H1 (cell line): Measurements from ENCODE around the gene FHOD1. TPM values are rescaled to one million over a fixed set of nuclear protein-coding genes. Genes with fewer than 3 reads are reported as not detected.

ENCODE experiments used
- CTCF ChIA-PET: fragments of 300-600 bp; sonication (Branson Sonifier 250); formaldehyde crosslinking; loops from one replicate; lab custom pipeline; 2021; ENCODE audit not compliant: partially characterized antibody; lab: Charles Lee
- POLR2A ChIA-PET: fragments of 300-600 bp; sonication (Branson Sonifier 250); formaldehyde crosslinking; loops from one replicate; lab custom pipeline; 2021; ENCODE audit warnings: inconsistent platforms; ENCODE audit not compliant: partially characterized antibody; lab: Charles Lee
- DNase-seq, 2 experiments: peaks; one replicate each; pipeline versions ENCODE4 v3.0.0 to v3.0.0-alpha.2; 2010 to 2022; ENCODE audit warnings: low spot score in 2 of 2, low read depth in 1 of 2, mixed read lengths in 1 of 2
- FAIRE-seq: peaks from 2 replicates; lab custom pipeline; 2011; peaks lifted over from hg19 to GRCh38; lab: Jason Lieb, UNC
- H2AFZ ChIP-seq: 2 replicates; pipeline ENCODE4 v1.8.1; 2012; ENCODE audit warnings: low read length, inconsistent platforms
- H2AK5ac ChIP-seq: 2 replicates; pipeline ENCODE4 v1.6.1; 2013; ENCODE audit warnings: low read depth, low read length
- H2BK120ac ChIP-seq: replicated peaks from 2 replicates; pipeline ENCODE3; 2013; ENCODE audit warnings: low read depth, low read length, inconsistent platforms
- H2BK12ac ChIP-seq: 2 replicates; pipeline ENCODE4 v1.6.1; 2013; ENCODE audit warnings: low read depth, low read length
- H2BK15ac ChIP-seq: 2 replicates; pipeline ENCODE4 v1.6.1; 2013; ENCODE audit warnings: low read length
- H2BK20ac ChIP-seq: 2 replicates; pipeline ENCODE4 v1.6.1; 2013; ENCODE audit warnings: low read length
- H2BK5ac ChIP-seq: 2 replicates; pipeline ENCODE4 v1.6.1; 2013; ENCODE audit warnings: low read depth, low read length
- H3K14ac ChIP-seq: 2 replicates; pipeline ENCODE4 v1.6.1; 2013; ENCODE audit warnings: inconsistent platforms; ENCODE audit not compliant: insufficient read length
- H3K18ac ChIP-seq: 2 replicates; pipeline ENCODE4 v1.6.1; 2013; ENCODE audit warnings: low read length; ENCODE audit errors: extremely low read depth
- H3K23ac ChIP-seq: 2 replicates; pipeline ENCODE4 v1.6.1; 2013; ENCODE audit warnings: inconsistent platforms; ENCODE audit not compliant: insufficient read length
- H3K23me2 ChIP-seq: 2 replicates; pipeline ENCODE4 v1.6.1; 2013; ENCODE audit warnings: low read depth, low read length
- H3K27ac ChIP-seq: 2 replicates; pipeline ENCODE4 v1.6.1; 2011; ENCODE audit warnings: low read depth, low read length, inconsistent platforms
- H3K27me3 ChIP-seq, 4 experiments: replicated peaks in 1 of 4; 1 replicate in 1 of 4; 2 replicates in 3 of 4; pipeline versions ENCODE4 v1.6.1 to v1.8.1; 2011 to 2013; ENCODE audit warnings: low read length in 3 of 4, mild to moderate bottlenecking in 3 of 4, inconsistent platforms in 2 of 4, mixed read lengths in 2 of 4, moderate library complexity in 1 of 4; ENCODE audit not compliant: control insufficient read depth in 3 of 4, insufficient read depth in 3 of 4; ENCODE audit errors: extremely low read depth in 1 of 4
- H3K36me3 ChIP-seq, 4 experiments: 2 replicates each; pipeline versions ENCODE4 v1.6.1 to v1.8.1; 2011 to 2013; ENCODE audit warnings: mild to moderate bottlenecking in 4 of 4, low read length in 3 of 4, moderate library complexity in 2 of 4, control low read depth in 1 of 4, inconsistent platforms in 1 of 4; ENCODE audit not compliant: insufficient read depth in 4 of 4, control insufficient read depth in 2 of 4
- H3K4ac ChIP-seq: replicated peaks from 2 replicates; pipeline ENCODE3; 2013; ENCODE audit warnings: low read length, low read depth, mixed read lengths, inconsistent platforms; ENCODE audit not compliant: insufficient read length
- H3K4me1 ChIP-seq, 4 experiments: replicated peaks in 1 of 4; 1 replicate in 1 of 4; 2 replicates in 3 of 4; pipeline versions ENCODE4 v1.6.1 to v1.8.1; 2011 to 2013; ENCODE audit warnings: low read length in 3 of 4, inconsistent platforms in 2 of 4, mixed read lengths in 1 of 4; ENCODE audit not compliant: insufficient read depth in 4 of 4, control insufficient read depth in 3 of 4
- H3K4me2 ChIP-seq, 2 experiments: 2 replicates each; pipeline versions ENCODE4 v1.6.1 to v1.8.1; 2011 to 2013; ENCODE audit warnings: low read depth in 2 of 2, low read length in 2 of 2, control low read depth in 1 of 2, inconsistent platforms in 1 of 2, mild to moderate bottlenecking in 1 of 2; ENCODE audit not compliant: insufficient read depth in 1 of 2
- H3K4me3 ChIP-seq, 4 experiments: fragments of 200-600, 300-600 bp in 1 of 4; sonication (generic), shearing (Covaris generic), sonication (Bioruptor Twin) in 1 of 4; 2 replicates each; pipeline versions ENCODE4 v1.5.1 to v1.8.1; 2011 to 2016; ENCODE audit warnings: low read length in 4 of 4, low read depth in 3 of 4, control low read depth in 2 of 4, inconsistent platforms in 2 of 4, mild to moderate bottlenecking in 2 of 4, mixed read lengths in 1 of 4, moderate library complexity in 1 of 4; ENCODE audit not compliant: insufficient read depth in 2 of 4; ENCODE audit errors: extremely low read depth in 1 of 4
- H3K56ac ChIP-seq: replicated peaks from 2 replicates; pipeline ENCODE3; 2013; ENCODE audit warnings: low read depth, mild to moderate bottlenecking, mixed read lengths, low read length, inconsistent platforms; ENCODE audit not compliant: insufficient read length
- H3K79me1 ChIP-seq: 2 replicates; pipeline ENCODE4 v1.6.1; 2013; ENCODE audit warnings: low read depth, low read length, control low read depth
- H3K79me2 ChIP-seq, 2 experiments: 2 replicates each; pipeline versions ENCODE4 v1.6.1 to v1.8.1; 2012 to 2013; ENCODE audit warnings: low read length in 2 of 2, mild to moderate bottlenecking in 2 of 2, inconsistent platforms in 1 of 2; ENCODE audit not compliant: insufficient read depth in 2 of 2, control insufficient read depth in 1 of 2
- H3K9ac ChIP-seq, 4 experiments: replicated peaks in 1 of 4; 1 replicate in 1 of 4; 2 replicates in 3 of 4; pipeline versions ENCODE4 v1.6.1 to v1.8.1; 2011 to 2013; ENCODE audit warnings: low read depth in 3 of 4, low read length in 3 of 4, control low read depth in 2 of 4, mild to moderate bottlenecking in 2 of 4, moderate library complexity in 2 of 4, inconsistent platforms in 1 of 4; ENCODE audit errors: extremely low read depth in 1 of 4
- H3K9me3 ChIP-seq, 2 experiments: 2 replicates each; pipeline versions ENCODE4 v1.6.1 to v1.8.1; 2012 to 2013; ENCODE audit warnings: mild to moderate bottlenecking in 2 of 2, moderate library complexity in 2 of 2, control low read depth in 1 of 2, inconsistent platforms in 1 of 2, low read depth in 1 of 2, low read length in 1 of 2, mixed read lengths in 1 of 2; ENCODE audit not compliant: insufficient read depth in 2 of 2
- H4K20me1 ChIP-seq, 2 experiments: replicated peaks in 1 of 2; 2 replicates each; pipeline versions ENCODE3 to v1.8.1; 2011 to 2013; ENCODE audit warnings: inconsistent platforms in 2 of 2, low read length in 2 of 2, mild to moderate bottlenecking in 1 of 2; ENCODE audit not compliant: insufficient read depth in 2 of 2, control insufficient read depth in 1 of 2
- H4K5ac ChIP-seq: 2 replicates; pipeline ENCODE4 v1.6.1; 2013; ENCODE audit warnings: low read length, low read depth, mixed read lengths, inconsistent platforms; ENCODE audit not compliant: insufficient read length
- H4K8ac ChIP-seq: 2 replicates; pipeline ENCODE4 v1.8.0; 2013; ENCODE audit warnings: mild to moderate bottlenecking, moderate library complexity, low read length, inconsistent platforms; ENCODE audit not compliant: insufficient read depth; ENCODE audit errors: extremely low read depth
- H4K91ac ChIP-seq: replicated peaks from 2 replicates; pipeline ENCODE3; 2013; ENCODE audit warnings: low read length, mixed read lengths, inconsistent platforms; ENCODE audit not compliant: insufficient read length
- CREB1 ChIP-seq: IDR thresholded peaks from 2 replicates; pipeline ENCODE4 v1.6.1; 2012; ENCODE audit warnings: inconsistent platforms
- FOSL1 ChIP-seq: IDR thresholded peaks from 2 replicates; pipeline ENCODE4 v1.6.1; 2011; ENCODE audit warnings: mild to moderate bottlenecking, low read depth, low read length, moderate library complexity; ENCODE audit not compliant: insufficient read depth
- GABPA ChIP-seq: IDR thresholded peaks from 2 replicates; pipeline ENCODE4 v1.6.1; 2011; ENCODE audit warnings: mild to moderate bottlenecking, low read length, moderate library complexity, borderline replicate concordance; ENCODE audit not compliant: insufficient read depth
- HDAC2 ChIP-seq, 2 experiments: fragments of 300-600 bp in 1 of 2; sonication (generic) in 1 of 2; IDR thresholded peaks; 2 replicates each; pipeline ENCODE4 v1.6.1; 2011 to 2012; ENCODE audit warnings: low read depth in 2 of 2, low read length in 2 of 2, mild to moderate bottlenecking in 2 of 2, moderate library complexity in 2 of 2, borderline replicate concordance in 1 of 2, inconsistent platforms in 1 of 2
- KDM5A ChIP-seq: fragments of 200-600 bp; IDR thresholded peaks from 2 replicates; pipeline ENCODE4 v1.7.1; 2012; ENCODE audit warnings: mild to moderate bottlenecking, low read length, inconsistent platforms, mixed read lengths
- NRF1 ChIP-seq: IDR thresholded peaks from 2 replicates; pipeline ENCODE4 v1.6.1; 2011; ENCODE audit warnings: mild to moderate bottlenecking, low read depth, low read length, improper control_type of control experiment
- PHF8 ChIP-seq: fragments of 200-600 bp; sonication (generic); conservative IDR thresholded peaks from 2 replicates; pipeline ENCODE4 v1.7.1; 2012; ENCODE audit warnings: low read depth, mild to moderate bottlenecking, inconsistent platforms, low read length, moderate library complexity
- RFX5 ChIP-seq: IDR thresholded peaks from 2 replicates; pipeline ENCODE4 v1.6.1; 2011; ENCODE audit warnings: low read depth, low read length, improper control_type of control experiment, borderline replicate concordance
- SAP30 ChIP-seq: fragments of 300-600 bp; sonication (generic); IDR thresholded peaks from 2 replicates; pipeline ENCODE4 v1.7.1; 2012; ENCODE audit warnings: low read length, moderate library complexity, mild to moderate bottlenecking, inconsistent platforms; ENCODE audit not compliant: insufficient read depth, insufficient replicate concordance
- SP4 ChIP-seq: IDR thresholded peaks from 2 replicates; pipeline ENCODE4 v1.6.1; 2012; ENCODE audit warnings: low read length, inconsistent platforms
- TAF1 ChIP-seq: IDR thresholded peaks from 2 replicates; pipeline ENCODE4 v1.6.1; 2011; ENCODE audit warnings: mild to moderate bottlenecking, low read depth, low read length
- TAF7 ChIP-seq: optimal IDR thresholded peaks from 2 replicates; pipeline ENCODE3; 2011; ENCODE audit warnings: low read depth, mild to moderate bottlenecking, inconsistent platforms, low read length, moderate library complexity, borderline replicate concordance
- WGBS, 2 experiments: shearing (Covaris generic) in 1 of 2; methylation state at CpG; one replicate each; pipeline versions ENCODE4 v1.1.6 to v1.1.7; 2013 to 2015; ENCODE audit warnings: low lambda C conversion rate in 2 of 2, mixed read lengths in 2 of 2, inconsistent platforms in 1 of 2, low coverage in 1 of 2, missing lambda C conversion rate in 1 of 2; ENCODE audit not compliant: insufficient replicate concordance in 2 of 2, insufficient coverage in 1 of 2, insufficient read length in 1 of 2; ENCODE audit errors: extremely low coverage in 1 of 2, missing lambda C conversion rate in 1 of 2; 5-methylcytosine and 5-hydroxymethylcytosine counted together
- polyA plus RNA-seq, 7 experiments: library from polyadenylated mRNA; depleted of rRNA in 3 of 7; stranded (reverse) in 5 of 7; unstranded in 2 of 7; fragments of >200 nt in 5 of 7; fragments of 200-250 nt in 2 of 7; gene quantifications; 1 replicate in 5 of 7; 2 replicates in 1 of 7; 4 replicates in 1 of 7; pipeline versions ENCODE4 v1.2.1 to v1.2.3, GENCODE V29; 2011 to 2013; ENCODE audit warnings: missing spikeins in 2 of 7, mixed read lengths in 2 of 7
- total RNA-seq: library from RNA; stranded (reverse); fragmentation: NEBNext Ultra II Directional; extraction: Animal tissue kit (Norgen Biotek cat#: 25700); gene quantifications from 2 replicates; pipeline ENCODE4 v1.2.1, GENCODE V29; 2021

The FHOD1 gene
- total and polyA plus RNA-seq, 2 of the 8 experiments (the other 6 are each of a cell fraction or from before 2014, with no cell fraction given) = 31.3 to 60.7 TPM

GRCh38 chr16:67187175-67187890, 59.9 kb downstream of the FHOD1 start:
- Histone ChIP-seq H2AFZ (no peak overlapping the region), H2AK5ac (no peak overlapping the region), H2BK15ac (no peak overlapping the region), H3K9ac (no peak overlapping the region), H4K8ac (no peak overlapping the region; the same call in 1 of the 2 replicates), H3K36me3 (no peaks in the 10 kb centered on the region; a peak in 1 of 8 replicates), H4K91ac (no peak overlapping the region), H2BK20ac (no peak overlapping the region), H3K4ac (peak overlapping the region; percentile 69), H3K27ac (no peak overlapping the region), H3K56ac (no peak overlapping the region), H3K4me1 (peaks cover 0 to 17% (median 10%) of the 10 kb centered on the region in 4 experiments; a peak in 6 of 7 replicates), H3K4me3 (no peak overlapping the region), H3K18ac (no peak overlapping the region), H3K27me3 (peaks cover 8 to 32% (median 19%) of the 10 kb centered on the region in 4 experiments), H3K4me2 (no peak overlapping the region), H3K9me3 (no peaks in the 10 kb centered on the region), H4K5ac (no peak overlapping the region), H2BK12ac (no peak overlapping the region), H2BK5ac (no peak overlapping the region), H4K20me1 (peaks cover 2 to 17% of the 10 kb centered on the region in 2 experiments), H2BK120ac (no peak overlapping the region), H3K23me2 (peaks cover 13% of the 10 kb centered on the region; the same call in 1 of the 2 replicates), H3K14ac (no peak overlapping the region), H3K79me2 (peaks cover under 1 to 7% of the 10 kb centered on the region in 2 experiments), H3K79me1 (peaks cover under 1% of the 10 kb centered on the region; the same call in 1 of the 2 replicates), H3K23ac (no peak overlapping the region)
- POLR2A ChIA-PET = interaction anchor here (0.5 to 1.6 kb wide), 4 partner anchors 11 to 235 kb away, joined by 3 to 8 read pairs (median 4); no protein-coding TSS in a partner anchor
- 91% methylated on average over 24 of the region's 26 CpGs; no CpG with 5 or more reads in 1 of the 2 experiments for WGBS, 2 experiments
- CTCF ChIA-PET = interaction anchor here (0.6 to 9.3 kb wide), 9 partner anchors 12 to 756 kb away, joined by 3 to 151 read pairs (median 3); partner anchors contain the start of genes ELMO3, FBXL8, HSF4 and LCAT
- FAIRE-seq = no peak
- DNase-seq = no peak
- TF ChIP-seq NRF1 (no peak), RFX5 (no peak), KDM5A (no peak), SP4 (no peak), PHF8 (no peak), TAF1 (no peak), CREB1 (no peak), HDAC2 (IDR thresholded peaks at IDR 0.05; ENCODE audit: borderline replicate concordance in 1 of 2, low read depth in 2 of 2, low read length in 2 of 2) (no peak), FOSL1 (no peak), SAP30 (no peak), TAF7 (no peak), GABPA (no peak)
